K562 (cell line): ENCODE results near the gene CYTH1.

Experiments used
- ETV5 ChIP-seq: sonication (generic); formaldehyde crosslinking; IDR thresholded peaks from 2 replicates; pipeline ENCODE4 v1.4.0; 2020; ENCODE audit warnings: low read depth, mild to moderate bottlenecking, missing genetic modification reagents
- NR2C1 ChIP-seq, 2 experiments: fragments of 450-650 bp; IDR thresholded peaks; 2 replicates each; pipeline ENCODE4 v1.6.1; 2017; ENCODE audit warnings: mild to moderate bottlenecking in 2 of 2, antibody characterized with exemption in 1 of 2, inconsistent platforms in 1 of 2, missing compliant biosample characterization in 1 of 2, missing genetic modification characterization in 1 of 2
- TF ChIP-seq, protein P1 (sequence below), 3 experiments: IDR thresholded peaks in 2 of 3; conservative IDR thresholded peaks in 1 of 3; 2 replicates each; pipeline ENCODE4 v1.5.1; 2011 to 2012; ENCODE audit warnings: low read length in 3 of 3, mild to moderate bottlenecking in 3 of 3, control low read depth in 2 of 3, improper control_type of control experiment in 1 of 3, inconsistent platforms in 1 of 3, low read depth in 1 of 3, mixed read lengths in 1 of 3, moderate library complexity in 1 of 3; ENCODE audit not compliant: insufficient read depth in 2 of 3

- TF ChIP-seq NR2C1 (IDR thresholded peaks at IDR 0.05) (no peak), NR2C1 (tag; IDR thresholded peaks at IDR 0.05) (no peak), ETV5 (no peak)
- TF ChIP-seq, protein P1, sequence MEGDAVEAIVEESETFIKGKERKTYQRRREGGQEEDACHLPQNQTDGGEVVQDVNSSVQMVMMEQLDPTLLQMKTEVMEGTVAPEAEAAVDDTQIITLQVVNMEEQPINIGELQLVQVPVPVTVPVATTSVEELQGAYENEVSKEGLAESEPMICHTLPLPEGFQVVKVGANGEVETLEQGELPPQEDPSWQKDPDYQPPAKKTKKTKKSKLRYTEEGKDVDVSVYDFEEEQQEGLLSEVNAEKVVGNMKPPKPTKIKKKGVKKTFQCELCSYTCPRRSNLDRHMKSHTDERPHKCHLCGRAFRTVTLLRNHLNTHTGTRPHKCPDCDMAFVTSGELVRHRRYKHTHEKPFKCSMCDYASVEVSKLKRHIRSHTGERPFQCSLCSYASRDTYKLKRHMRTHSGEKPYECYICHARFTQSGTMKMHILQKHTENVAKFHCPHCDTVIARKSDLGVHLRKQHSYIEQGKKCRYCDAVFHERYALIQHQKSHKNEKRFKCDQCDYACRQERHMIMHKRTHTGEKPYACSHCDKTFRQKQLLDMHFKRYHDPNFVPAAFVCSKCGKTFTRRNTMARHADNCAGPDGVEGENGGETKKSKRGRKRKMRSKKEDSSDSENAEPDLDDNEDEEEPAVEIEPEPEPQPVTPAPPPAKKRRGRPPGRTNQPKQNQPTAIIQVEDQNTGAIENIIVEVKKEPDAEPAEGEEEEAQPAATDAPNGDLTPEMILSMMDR (IDR thresholded peaks at IDR 0.05 in 2 of 3, conservative IDR thresholded peaks at IDR 0.05 in 1 of 3; ENCODE audit: insufficient read depth in 2 of 3, low read depth in 1 of 3, low read length in 3 of 3): no peak
Observed at GRCh38 chr17:78642707-78643106, 139.4 kb downstream of the CYTH1 start.
